Neural cell (in vitro differentiated cells): Measurements from ENCODE around the gene KRT7.

Source experiments
- EP300 ChIP-seq: fragments of 450-650 bp; conservative IDR thresholded peaks from 2 replicates; pipeline ENCODE4 v1.6.1; 2014; ENCODE audit warnings: antibody characterized with exemption, mild to moderate bottlenecking, moderate library complexity; ENCODE audit not compliant: poor library complexity, severe bottlenecking
- EZH2 ChIP-seq: fragments of 200-600, 300-800 bp; shearing (Covaris generic), sonication (generic); IDR thresholded peaks from 2 replicates; pipeline ENCODE4 v1.6.1; 2014; ENCODE audit warnings: antibody characterized with exemption, low read length, borderline replicate concordance, mild to moderate bottlenecking; ENCODE audit not compliant: insufficient read depth, poor library complexity, severe bottlenecking
- POLR2AphosphoS5 ChIP-seq: IDR thresholded peaks from 2 replicates; pipeline ENCODE4 v1.6.1; 2012
- RAD21 ChIP-seq: fragments of 450-650 bp; conservative IDR thresholded peaks from 2 replicates; pipeline ENCODE4 v1.6.1; 2014; ENCODE audit warnings: antibody characterized with exemption, mild to moderate bottlenecking, moderate library complexity
- TAF1 ChIP-seq: IDR thresholded peaks from 2 replicates; pipeline ENCODE4 v1.6.1; 2012; ENCODE audit warnings: low read depth
- TF ChIP-seq, protein P1 (sequence below): fragments of 450-650 bp; IDR thresholded peaks from 2 replicates; pipeline ENCODE4 v1.5.1; 2014; ENCODE audit warnings: antibody characterized with exemption, mild to moderate bottlenecking, moderate library complexity; ENCODE audit not compliant: poor library complexity, severe bottlenecking

DNA sequence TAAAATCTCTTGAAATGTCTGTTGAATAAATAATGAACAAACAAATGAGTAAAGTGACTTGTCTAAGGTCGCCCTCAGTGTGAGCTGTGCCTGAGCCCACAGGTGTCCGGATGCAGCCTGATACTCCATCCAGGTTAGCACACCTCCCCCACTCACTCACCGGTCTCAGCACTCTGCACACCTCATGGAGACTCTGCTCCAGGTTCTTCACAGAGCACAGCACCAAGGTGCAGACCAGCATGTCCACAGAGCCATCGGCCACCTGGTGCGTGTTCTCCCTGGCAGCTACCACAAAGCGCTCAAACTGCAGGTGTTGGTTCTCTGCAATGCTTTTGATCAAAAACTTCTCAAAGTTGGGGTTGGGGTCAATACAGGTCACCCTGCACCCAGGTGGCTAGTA, 4.1 kb upstream of the KRT7 start:
- TF ChIP-seq, protein P1, sequence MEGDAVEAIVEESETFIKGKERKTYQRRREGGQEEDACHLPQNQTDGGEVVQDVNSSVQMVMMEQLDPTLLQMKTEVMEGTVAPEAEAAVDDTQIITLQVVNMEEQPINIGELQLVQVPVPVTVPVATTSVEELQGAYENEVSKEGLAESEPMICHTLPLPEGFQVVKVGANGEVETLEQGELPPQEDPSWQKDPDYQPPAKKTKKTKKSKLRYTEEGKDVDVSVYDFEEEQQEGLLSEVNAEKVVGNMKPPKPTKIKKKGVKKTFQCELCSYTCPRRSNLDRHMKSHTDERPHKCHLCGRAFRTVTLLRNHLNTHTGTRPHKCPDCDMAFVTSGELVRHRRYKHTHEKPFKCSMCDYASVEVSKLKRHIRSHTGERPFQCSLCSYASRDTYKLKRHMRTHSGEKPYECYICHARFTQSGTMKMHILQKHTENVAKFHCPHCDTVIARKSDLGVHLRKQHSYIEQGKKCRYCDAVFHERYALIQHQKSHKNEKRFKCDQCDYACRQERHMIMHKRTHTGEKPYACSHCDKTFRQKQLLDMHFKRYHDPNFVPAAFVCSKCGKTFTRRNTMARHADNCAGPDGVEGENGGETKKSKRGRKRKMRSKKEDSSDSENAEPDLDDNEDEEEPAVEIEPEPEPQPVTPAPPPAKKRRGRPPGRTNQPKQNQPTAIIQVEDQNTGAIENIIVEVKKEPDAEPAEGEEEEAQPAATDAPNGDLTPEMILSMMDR: no peak
- TF ChIP-seq EP300 (no peak), RAD21 (no peak), POLR2AphosphoS5 (no peak), EZH2 (no peak), TAF1 (no peak)
